GM12892 (cell line): ENCODE measurements around the gene STC2.

ENCODE experiments used
- POLR2A ChIP-seq: IDR thresholded peaks from 2 replicates; pipeline ENCODE4 v1.6.1; 2011; ENCODE audit warnings: low read depth, low read length, control low read depth
- POLR2AphosphoS5 ChIP-seq: IDR thresholded peaks from 2 replicates; pipeline ENCODE4 v1.6.1; 2011; ENCODE audit warnings: low read depth, low read length, control low read depth

GRCh38 chr5:173297813-173298212 is 30.4 kb downstream of the STC2 start:
- no peak for TF ChIP-seq POLR2AphosphoS5
- TF ChIP-seq POLR2A, result no peak
